Astrocyte (in vitro differentiated cells and primary cell): ENCODE measurements around the gene SRI. TPM values are rescaled to one million over a fixed set of nuclear protein-coding genes. Genes with fewer than 3 reads are reported as not detected.

Experiments used
- DNase-seq: peaks from one replicate; pipeline ENCODE4 v3.0.0-alpha.2; 2010; ENCODE audit warnings: low read depth
- FAIRE-seq: peaks from 2 replicates; lab custom pipeline; 2011; peaks lifted over from hg19 to GRCh38; lab: Jason Lieb, UNC
- H2AFZ ChIP-seq: 2 replicates; pipeline ENCODE4 v1.6.0; 2012; ENCODE audit warnings: low read depth, low read length, inconsistent platforms
- H3K27ac ChIP-seq: 2 replicates; pipeline ENCODE4 v1.5.1; 2011; ENCODE audit warnings: low read depth, low read length, inconsistent platforms
- H3K27me3 ChIP-seq: 2 replicates; pipeline ENCODE4 v1.6.0; 2011; ENCODE audit warnings: low read length, inconsistent platforms; ENCODE audit not compliant: insufficient read depth
- H3K36me3 ChIP-seq: 2 replicates; pipeline ENCODE4 v1.5.1; 2011; ENCODE audit warnings: low read length, inconsistent platforms; ENCODE audit not compliant: insufficient read depth
- H3K4me1 ChIP-seq: 2 replicates; pipeline ENCODE4 v1.5.1; 2011; ENCODE audit warnings: low read length, inconsistent platforms; ENCODE audit not compliant: insufficient read depth
- H3K4me2 ChIP-seq: 2 replicates; pipeline ENCODE4 v1.6.0; 2012; ENCODE audit warnings: low read length, inconsistent platforms
- H3K4me3 ChIP-seq: 2 replicates; pipeline ENCODE4 v1.5.1; 2011; ENCODE audit warnings: low read depth, mild to moderate bottlenecking, low read length, inconsistent platforms; ENCODE audit not compliant: insufficient read depth
- H3K79me2 ChIP-seq: 2 replicates; pipeline ENCODE4 v1.6.0; 2012; ENCODE audit warnings: mild to moderate bottlenecking, low read length, inconsistent platforms; ENCODE audit not compliant: insufficient read depth
- H3K9ac ChIP-seq: 2 replicates; pipeline ENCODE4 v1.6.0; 2012; ENCODE audit warnings: mild to moderate bottlenecking, low read length, inconsistent platforms
- H3K9me3 ChIP-seq: 2 replicates; pipeline ENCODE4 v1.5.1; 2012; ENCODE audit warnings: low read depth, mild to moderate bottlenecking, low read length, inconsistent platforms; ENCODE audit not compliant: insufficient read depth
- H4K20me1 ChIP-seq: 2 replicates; pipeline ENCODE4 v1.6.0; 2012; ENCODE audit warnings: low read length, inconsistent platforms; ENCODE audit not compliant: insufficient read depth
- H3K27ac Mint-ChIP-seq: one replicate; pipeline ENCODE4 v1.8.0; 2021; ENCODE audit warnings: mild to moderate bottlenecking, mixed read lengths; ENCODE audit not compliant: unreplicated experiment
- H3K27me3 Mint-ChIP-seq: one replicate; pipeline ENCODE4 v1.8.0; 2021; ENCODE audit warnings: low read depth, mixed read lengths; ENCODE audit not compliant: unreplicated experiment
- H3K36me3 Mint-ChIP-seq: one replicate; pipeline ENCODE4 v1.8.0; 2021; ENCODE audit warnings: low read depth, mixed read lengths; ENCODE audit not compliant: unreplicated experiment
- H3K4me1 Mint-ChIP-seq: one replicate; pipeline ENCODE4 v1.8.0; 2021; ENCODE audit warnings: low read depth, mixed read lengths; ENCODE audit not compliant: unreplicated experiment
- H3K4me3 Mint-ChIP-seq: one replicate; pipeline ENCODE4 v1.8.0; 2021; ENCODE audit warnings: mild to moderate bottlenecking, moderate library complexity, mixed read lengths; ENCODE audit not compliant: unreplicated experiment
- H3K9me3 Mint-ChIP-seq: one replicate; pipeline ENCODE4 v1.8.0; 2021; ENCODE audit warnings: mild to moderate bottlenecking, mixed read lengths; ENCODE audit not compliant: unreplicated experiment
- EZH2 ChIP-seq: IDR thresholded peaks from 2 replicates; pipeline ENCODE4 v1.6.1; 2012; ENCODE audit warnings: mild to moderate bottlenecking, low read length, inconsistent platforms; ENCODE audit not compliant: insufficient read depth
- total RNA-seq: library from RNA; stranded (reverse); gene quantifications from 2 replicates; pipeline ENCODE4 v1.2.1, GENCODE V29; 2021
- TF ChIP-seq, protein P1 (sequence below): IDR thresholded peaks from 2 replicates; pipeline ENCODE4 v1.5.1; 2011; ENCODE audit warnings: low read depth, mild to moderate bottlenecking, inconsistent platforms, low read length, moderate library complexity; ENCODE audit not compliant: insufficient read depth

SRI gene
- total RNA-seq, 1 donor from 2014 or later: 139 TPM

DNA sequence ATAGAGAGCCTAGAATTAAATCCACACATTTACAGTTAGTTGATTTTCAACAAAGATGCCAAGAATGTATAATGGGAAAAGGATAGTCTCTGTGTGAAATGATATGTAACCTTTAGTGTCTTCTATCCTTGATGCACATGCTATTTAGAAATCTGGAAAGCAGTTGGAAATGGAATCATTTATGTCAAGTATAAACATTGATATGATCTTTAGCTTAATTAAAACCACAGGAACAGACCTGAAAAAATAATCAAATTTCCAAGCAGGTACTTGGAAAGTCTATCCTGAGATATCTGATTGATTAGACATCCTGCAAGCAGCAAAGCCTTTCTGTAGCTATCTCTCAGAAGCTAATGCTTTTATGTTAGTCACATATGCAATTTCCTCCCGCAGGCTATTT is 24.4 kb upstream of the SRI start:
- TF ChIP-seq, protein P1, sequence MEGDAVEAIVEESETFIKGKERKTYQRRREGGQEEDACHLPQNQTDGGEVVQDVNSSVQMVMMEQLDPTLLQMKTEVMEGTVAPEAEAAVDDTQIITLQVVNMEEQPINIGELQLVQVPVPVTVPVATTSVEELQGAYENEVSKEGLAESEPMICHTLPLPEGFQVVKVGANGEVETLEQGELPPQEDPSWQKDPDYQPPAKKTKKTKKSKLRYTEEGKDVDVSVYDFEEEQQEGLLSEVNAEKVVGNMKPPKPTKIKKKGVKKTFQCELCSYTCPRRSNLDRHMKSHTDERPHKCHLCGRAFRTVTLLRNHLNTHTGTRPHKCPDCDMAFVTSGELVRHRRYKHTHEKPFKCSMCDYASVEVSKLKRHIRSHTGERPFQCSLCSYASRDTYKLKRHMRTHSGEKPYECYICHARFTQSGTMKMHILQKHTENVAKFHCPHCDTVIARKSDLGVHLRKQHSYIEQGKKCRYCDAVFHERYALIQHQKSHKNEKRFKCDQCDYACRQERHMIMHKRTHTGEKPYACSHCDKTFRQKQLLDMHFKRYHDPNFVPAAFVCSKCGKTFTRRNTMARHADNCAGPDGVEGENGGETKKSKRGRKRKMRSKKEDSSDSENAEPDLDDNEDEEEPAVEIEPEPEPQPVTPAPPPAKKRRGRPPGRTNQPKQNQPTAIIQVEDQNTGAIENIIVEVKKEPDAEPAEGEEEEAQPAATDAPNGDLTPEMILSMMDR: no peak
- no peak for TF ChIP-seq EZH2
- H3K4me1 Mint-ChIP-seq: no peaks in the 10 kb centered on the region
- no peak overlapping the region for H3K4me3 Mint-ChIP-seq
- Histone ChIP-seq H3K27ac (no peak overlapping the region), H3K9ac (no peak overlapping the region), H4K20me1 (no peaks in the 10 kb centered on the region), H3K4me3 (no peak overlapping the region), H3K27me3 (no peaks in the 10 kb centered on the region), H3K4me2 (no peak overlapping the region), H2AFZ (no peak overlapping the region), H3K36me3 (no peaks in the 10 kb centered on the region), H3K4me1 (no peaks in the 10 kb centered on the region), H3K79me2 (no peaks in the 10 kb centered on the region), H3K9me3 (no peaks in the 10 kb centered on the region)
- FAIRE-seq: no peak
- DNase-seq: no peak
- H3K27me3 Mint-ChIP-seq: no peaks in the 10 kb centered on the region
- no peaks in the 10 kb centered on the region for H3K36me3 Mint-ChIP-seq
- H3K27ac Mint-ChIP-seq: no peak overlapping the region
- H3K9me3 Mint-ChIP-seq: no peaks in the 10 kb centered on the region

- Mint-ChIP-seq H3K27me3 (no peaks in the 10 kb centered on the region), H3K4me1 (no peaks in the 10 kb centered on the region), H3K9me3 (no peaks in the 10 kb centered on the region), H3K36me3 (no peaks in the 10 kb centered on the region), H3K27ac (no peak overlapping the region), H3K4me3 (no peak overlapping the region)
- no peak for FAIRE-seq
- H3K4me3 ChIP-seq: no peak overlapping the region
- no peaks in the 10 kb centered on the region for H3K36me3 ChIP-seq
- no peaks in the 10 kb centered on the region for H3K9me3 ChIP-seq
- no peak overlapping the region for H3K27ac ChIP-seq
- no peak overlapping the region for H3K4me2 ChIP-seq
- no peak overlapping the region for H3K9ac ChIP-seq
- H2AFZ ChIP-seq: no peak overlapping the region
- no peaks in the 10 kb centered on the region for H4K20me1 ChIP-seq
- H3K79me2 ChIP-seq: no peaks in the 10 kb centered on the region
- no peaks in the 10 kb centered on the region for H3K27me3 ChIP-seq
- H3K4me1 ChIP-seq: no peaks in the 10 kb centered on the region
- DNase-seq: peak; percentile 42
- TF ChIP-seq, protein P1: peak; percentile 86
- no peak for TF ChIP-seq EZH2
These were observed 23.6 kb upstream of the SRI start for GRCh38 chr7:88243345-88243909.

- no peaks in the 10 kb centered on the region for H3K36me3 ChIP-seq
- no peak overlapping the region for H3K4me2 ChIP-seq
- no peak overlapping the region for H3K27ac Mint-ChIP-seq
- H3K27ac ChIP-seq: no peak overlapping the region
- H4K20me1 ChIP-seq: no peaks in the 10 kb centered on the region
- DNase-seq (no peak), FAIRE-seq (no peak)
- no peaks in the 10 kb centered on the region for H3K9me3 Mint-ChIP-seq
- TF ChIP-seq, protein P1: no peak
- no peak for TF ChIP-seq EZH2
- no peaks in the 10 kb centered on the region for H3K27me3 Mint-ChIP-seq
- H3K4me3 Mint-ChIP-seq: no peak overlapping the region
- H2AFZ ChIP-seq: no peak overlapping the region
- H3K9ac ChIP-seq: no peak overlapping the region
- H3K79me2 ChIP-seq: no peaks in the 10 kb centered on the region
- H3K27me3 ChIP-seq: no peaks in the 10 kb centered on the region
- H3K4me1 Mint-ChIP-seq: no peaks in the 10 kb centered on the region
- H3K4me3 ChIP-seq: no peak overlapping the region
- no peaks in the 10 kb centered on the region for H3K4me1 ChIP-seq
- no peaks in the 10 kb centered on the region for H3K9me3 ChIP-seq
- no peaks in the 10 kb centered on the region for H3K36me3 Mint-ChIP-seq
These were observed 20.0 kb upstream of the SRI start for GRCh38 chr7:88239852-88240251.
